GM23248 (cell line): ENCODE data around the gene SLC10A6.

Source experiments
- EZH2 ChIP-seq: fragments of 200-600 bp; sonication (generic); IDR thresholded peaks from 2 replicates; pipeline ENCODE4 v1.6.1; 2018; ENCODE audit warnings: antibody characterized with exemption, mild to moderate bottlenecking; ENCODE audit not compliant: insufficient read depth, poor library complexity, severe bottlenecking
- EZH2phosphoT487 ChIP-seq: fragments of 200-600 bp; sonication (generic); IDR thresholded peaks from 2 replicates; pipeline ENCODE4 v1.6.1; 2018; ENCODE audit warnings: antibody characterized with exemption, moderate library complexity, mild to moderate bottlenecking, low read depth; ENCODE audit not compliant: insufficient read depth

DNA sequence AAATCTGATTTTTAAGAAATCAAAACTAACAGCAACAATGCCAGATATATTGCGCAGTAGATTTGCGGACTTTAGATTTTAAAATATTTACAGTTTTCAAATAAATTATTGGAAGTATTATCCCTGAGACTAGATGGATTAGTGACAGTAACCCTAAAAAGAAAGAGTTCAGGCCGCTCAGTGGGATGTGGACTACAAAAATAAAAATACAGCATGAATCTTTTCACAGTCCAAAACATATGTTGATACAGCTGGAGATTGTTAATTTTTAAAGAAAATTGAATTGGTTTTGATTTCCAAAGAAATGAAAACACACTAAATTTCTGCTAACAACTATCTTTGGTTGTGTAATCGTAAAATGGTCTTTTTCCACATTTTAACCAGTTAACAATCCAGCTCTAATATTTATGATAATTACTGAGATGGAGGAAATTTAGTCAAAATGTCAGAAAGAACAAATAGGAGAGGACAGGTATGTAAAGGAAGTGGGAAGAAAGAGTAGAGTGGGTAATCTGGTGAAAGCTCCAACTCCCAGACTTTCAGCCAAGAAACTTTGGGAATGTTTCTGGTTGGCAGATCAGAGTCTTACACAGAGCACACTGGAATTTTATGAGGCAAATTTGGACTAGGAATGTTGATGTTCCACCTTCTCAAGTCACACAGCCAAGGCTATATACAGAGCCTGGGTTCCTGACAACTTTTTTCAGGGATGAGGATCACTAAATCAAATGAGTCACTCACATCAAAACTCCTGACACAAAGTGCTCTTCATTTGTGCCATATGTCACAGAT, 27.9 kb upstream of the SLC10A6 start:
- TF ChIP-seq EZH2 (no peak), EZH2phosphoT487 (no peak)
